Activated naive CD4-positive, alpha-beta T cell treated with anti-CD3 and anti-CD28 coated beads for 36 hours (primary cell): ENCODE results near the gene ZNF789. TPM values are rescaled to one million over a fixed set of nuclear protein-coding genes. Genes with fewer than 3 reads are reported as not detected.

ENCODE experiments used
- CTCF ChIA-PET: fragments of 350-600 bp; sonication (Branson Sonifier 250); formaldehyde crosslinking; loops from one replicate; lab custom pipeline; 2021; ENCODE audit warnings: antibody characterized with exemption; lab: Charles Lee
- DNase-seq: peaks from one replicate; pipeline ENCODE4 v3.0.0-alpha.2; 2020
- H3K27ac Mint-ChIP-seq: one replicate; pipeline ENCODE4 v1.8.0; 2021; ENCODE audit warnings: mild to moderate bottlenecking, mixed read lengths
- H3K27me3 Mint-ChIP-seq: one replicate; pipeline ENCODE4 v1.8.0; 2021; ENCODE audit warnings: low read depth, mixed read lengths
- H3K36me3 Mint-ChIP-seq: one replicate; pipeline ENCODE4 v1.8.0; 2021; ENCODE audit warnings: low read depth, mixed read lengths
- H3K4me1 Mint-ChIP-seq: one replicate; pipeline ENCODE4 v1.8.0; 2021; ENCODE audit warnings: low read depth, mixed read lengths
- H3K4me3 Mint-ChIP-seq: one replicate; pipeline ENCODE4 v1.8.0; 2021; ENCODE audit warnings: mild to moderate bottlenecking, moderate library complexity, mixed read lengths
- H3K9me3 Mint-ChIP-seq: one replicate; pipeline ENCODE4 v1.8.0; 2021; ENCODE audit warnings: mixed read lengths
- intact Hi-C: fragments of 100-400 bp; cut with micrococcal nuclease; formaldehyde crosslinking; loops from one replicate; pipeline ENCODE4 v1.15.1; 2023
- total RNA-seq, 2 experiments: library from RNA; stranded (reverse); gene quantifications; one replicate each; pipeline ENCODE4 v1.2.3, GENCODE V29; 2021

Gene ZNF789
- total RNA-seq, 2 experiments from 2014 or later: 8.0 to 9.8 TPM

- intact Hi-C loops: loop anchor here (10.0 kb wide), 1 partner anchor 473 kb away; no protein-coding TSS in a partner anchor
- H3K4me3 Mint-ChIP-seq: no peak overlapping the region
- CTCF ChIA-PET: interaction anchor here (0.7 to 1.6 kb wide), 2 partner anchors 11 to 422 kb away, joined by 3 read pairs; no protein-coding TSS in a partner anchor
- H3K4me1 Mint-ChIP-seq: no peaks in the 10 kb centered on the region
- no peaks in the 10 kb centered on the region for H3K9me3 Mint-ChIP-seq
- peaks cover 13% of the 10 kb centered on the region for H3K36me3 Mint-ChIP-seq
- no peak for DNase-seq
- no peaks in the 10 kb centered on the region for H3K27me3 Mint-ChIP-seq
- no peak overlapping the region for H3K27ac Mint-ChIP-seq
Observed at GRCh38 chr7:99521399-99521798, 48.7 kb downstream of the ZNF789 start.

- Mint-ChIP-seq H3K27me3 (no peaks in the 10 kb centered on the region), H3K27ac (no peak overlapping the region), H3K4me1 (no peaks in the 10 kb centered on the region), H3K4me3 (no peak overlapping the region), H3K9me3 (peaks cover 19% of the 10 kb centered on the region), H3K36me3 (peaks cover 44% of the 10 kb centered on the region)
- CTCF ChIA-PET: interaction anchor here (0.5 to 1.5 kb wide), 19 partner anchors 8 to 442 kb away, joined by 3 to 6 read pairs (median 3); partner anchors contain the start of genes ZKSCAN5 and ZNF655
- DNase-seq: peak; percentile 64
- intact Hi-C loops: loop anchor here (1.0 to 10.0 kb wide), 2 partner anchors 311 to 469 kb away; no protein-coding TSS in a partner anchor
Observed at GRCh38 chr7:99525713-99526440, 53.2 kb downstream of the ZNF789 start.

- H3K27ac Mint-ChIP-seq: no peak overlapping the region
Observed at GRCh38 chr7:99531354-99531765, 58.7 kb downstream of the ZNF789 start.

GRCh38 chr7:99535667-99536066 lies 63.0 kb downstream of the ZNF789 start:
- H3K9me3 Mint-ChIP-seq: peaks cover 42% of the 10 kb centered on the region
- no peak overlapping the region for H3K27ac Mint-ChIP-seq
- intact Hi-C loops: no loop called here
- CTCF ChIA-PET: interaction anchor here (0.7 kb wide), 1 partner anchor 12 kb away, joined by 5 read pairs; no protein-coding TSS in a partner anchor
- no peak for DNase-seq
- no peaks in the 10 kb centered on the region for H3K4me1 Mint-ChIP-seq
- H3K4me3 Mint-ChIP-seq: no peak overlapping the region
- peaks cover 41% of the 10 kb centered on the region for H3K36me3 Mint-ChIP-seq
- H3K27me3 Mint-ChIP-seq: no peaks in the 10 kb centered on the region

More at GRCh38 chr7:99531354-99531765, 58.7 kb downstream of the ZNF789 start:
- no peaks in the 10 kb centered on the region for H3K27me3 Mint-ChIP-seq
- peaks cover 66% of the 10 kb centered on the region for H3K36me3 Mint-ChIP-seq
- intact Hi-C loops: no loop called here
- H3K4me1 Mint-ChIP-seq: no peaks in the 10 kb centered on the region
- H3K9me3 Mint-ChIP-seq: peaks cover 48% of the 10 kb centered on the region
- CTCF ChIA-PET: interaction anchor here (0.7 to 0.9 kb wide), 2 partner anchors 10 to 147 kb away, joined by 3 read pairs; no protein-coding TSS in a partner anchor
- H3K4me3 Mint-ChIP-seq: no peak overlapping the region
- peak; percentile 9 for DNase-seq

Other genes with a start within 250 kb of the ZNF789 start
- not detected for gene MYH16, start 200.1 kb upstream of the ZNF789 start, total RNA-seq
- 10 to 100 TPM; 41.5 to 47.7 TPM for gene ARPC1A, start 147.0 kb upstream of the ZNF789 start, total RNA-seq
- 100 to 1,000 TPM; 334 to 345 TPM for gene ARPC1B, start 98.2 kb upstream of the ZNF789 start, total RNA-seq
- gene PDAP1, start 64.3 kb upstream of the ZNF789 start, total RNA-seq: 100 to 1,000 TPM; 169 to 194 TPM
- 100 to 1,000 TPM; 160 to 176 TPM for gene BUD31, start 63.9 kb upstream of the ZNF789 start, total RNA-seq
- gene PTCD1, start 34.1 kb upstream of the ZNF789 start, total RNA-seq: 1 to 10 TPM; 3.5 to 5.1 TPM
- gene CPSF4, start 33.9 kb upstream of the ZNF789 start, total RNA-seq: 10 to 100 TPM; 70.6 to 73.5 TPM
- gene ATP5MF, start 6.7 kb upstream of the ZNF789 start, total RNA-seq: 100 to 1,000 TPM; 423 to 441 TPM
- gene ZNF394, start 27.4 kb downstream of the ZNF789 start, total RNA-seq: 10 to 100 TPM; 26.5 to 26.6 TPM
- gene ZKSCAN5, start 31.8 kb downstream of the ZNF789 start, total RNA-seq: 1 to 10 TPM; 7.2 to 8.0 TPM
- gene FAM200A, start 79.2 kb downstream of the ZNF789 start, total RNA-seq: 1 to 10 TPM; 3.3 to 3.8 TPM
- 10 to 100 TPM; 35.8 to 39.6 TPM for gene ZNF655, start 85.8 kb downstream of the ZNF789 start, total RNA-seq
- gene TMEM225B, start 125.4 kb downstream of the ZNF789 start, total RNA-seq: 1 to 10 TPM in 1 of 2 experiments, under 1 TPM in 1; 0.98 to 1.7 TPM
- gene ZSCAN25, start 144.1 kb downstream of the ZNF789 start, total RNA-seq: 10 to 100 TPM; 20.7 to 22.3 TPM
- under 1 TPM; 0.86 TPM for gene CYP3A5, start 207.1 kb downstream of the ZNF789 start, total RNA-seq